HG03558 (cell line): ENCODE results near the gene LIMK1.
"Not testable (repeated sequence)": the region's sequence is repeated elsewhere in the genome, so short reads cannot be mapped to it uniquely, and the experiment has no call there.

Source experiments
- ATAC-seq: cut with Tn5 transposase; IDR thresholded peaks from one replicate; pipeline ENCODE4 v1.9.1; 2021; ENCODE audit warnings: moderate number of reproducible peaks; ENCODE audit not compliant: unreplicated experiment; ENCODE audit errors: extremely low read depth

Gene LIMK1

GRCh38 chr7:74119831-74120230 lies 36.2 kb downstream of the LIMK1 start:
- no peak for ATAC-seq

GRCh38 chr7:74121401-74122249 lies 38.0 kb downstream of the LIMK1 start:
- no peak for ATAC-seq

DNA sequence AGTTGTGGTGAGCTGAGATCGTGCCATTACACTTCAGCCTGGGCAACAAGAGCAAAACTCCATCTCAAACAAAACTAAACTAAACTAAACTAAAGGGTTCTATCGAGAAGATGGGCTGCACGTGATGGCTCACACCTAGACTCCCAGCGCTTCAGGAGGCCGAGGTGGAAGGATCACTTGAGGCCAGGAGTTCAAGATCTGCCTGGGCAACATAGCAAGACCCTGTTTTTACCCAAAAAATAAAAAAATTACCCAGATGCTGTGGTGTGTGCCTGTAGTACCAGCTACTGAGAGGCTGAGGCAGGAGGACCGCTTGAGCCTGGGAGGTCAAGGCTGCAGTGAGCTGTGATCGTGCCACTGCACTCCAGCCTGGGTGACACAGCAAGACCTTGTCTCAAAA lies 40.3 kb downstream of the LIMK1 start:
- not testable (repeated sequence) for ATAC-seq

GRCh38 chr7:74126220-74126880 lies 42.7 kb downstream of the LIMK1 start:
- no peak for ATAC-seq

DNA sequence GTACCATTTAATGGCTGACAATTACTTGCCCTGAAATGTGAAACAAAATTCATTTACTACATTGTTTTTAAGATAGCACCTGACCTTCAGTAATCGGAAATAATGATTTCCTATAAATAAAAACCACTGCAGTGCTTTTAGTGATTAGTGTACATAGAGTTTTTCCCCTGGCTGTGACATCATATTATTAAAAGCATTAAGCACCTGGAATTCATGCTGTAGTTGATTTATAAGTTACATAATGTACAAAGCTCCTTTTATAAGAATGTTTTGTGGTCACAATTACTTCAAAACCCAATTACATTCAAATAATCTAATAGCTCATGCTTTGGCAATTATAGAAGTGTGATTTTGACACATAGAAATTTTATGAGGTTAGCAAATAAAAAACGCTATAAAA lies 46.3 kb downstream of the LIMK1 start:
- no peak for ATAC-seq

GRCh38 chr7:74130518-74130917 lies 46.9 kb downstream of the LIMK1 start:
- no peak for ATAC-seq

GRCh38 chr7:74134117-74134620 lies 50.6 kb downstream of the LIMK1 start:
- ATAC-seq: no peak

GRCh38 chr7:74138334-74138867 lies 54.8 kb downstream of the LIMK1 start:
- no peak for ATAC-seq

DNA sequence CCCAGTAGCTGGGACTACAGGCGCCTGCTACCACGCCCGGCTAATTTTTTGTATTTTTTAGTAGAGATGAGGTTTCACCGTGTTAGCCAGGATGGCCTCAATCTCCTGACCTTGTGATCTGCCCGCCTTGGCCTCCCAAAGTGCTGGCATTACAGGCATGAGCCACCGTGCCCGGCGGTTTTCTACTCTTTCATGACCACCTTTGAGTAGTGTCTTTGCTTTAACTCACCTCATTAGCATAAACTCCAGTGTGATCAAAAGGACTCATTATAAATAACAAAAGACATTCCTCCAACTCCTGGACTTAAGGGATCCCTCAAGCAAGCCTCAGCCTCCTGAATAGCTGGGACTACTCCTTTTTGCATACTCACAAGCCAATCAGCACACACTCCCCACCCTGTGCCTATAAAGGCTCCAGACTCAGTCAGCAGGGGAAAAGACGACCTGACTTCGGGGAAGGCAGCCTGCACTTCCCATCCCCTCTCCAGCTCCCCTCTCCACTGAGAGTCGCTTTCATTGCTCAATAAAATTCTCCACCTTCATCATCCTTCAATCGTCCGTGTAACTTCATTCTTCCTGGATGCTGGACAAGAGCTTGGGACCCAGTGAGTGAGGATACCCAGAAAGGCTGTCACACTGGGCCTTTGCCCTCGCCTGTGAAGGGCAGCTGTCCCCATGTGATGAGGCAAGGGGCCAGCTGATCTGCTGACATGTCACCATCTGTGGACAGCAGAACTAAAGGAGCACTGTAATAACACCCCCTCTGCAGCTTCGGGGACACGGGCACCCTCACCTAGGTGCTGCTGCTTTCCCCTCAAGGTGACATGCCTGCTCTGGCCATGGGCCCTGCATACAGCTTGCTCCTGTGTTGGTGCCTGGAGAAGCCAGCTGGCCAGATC lies 55.6 kb downstream of the LIMK1 start:
- ATAC-seq: no peak

- ATAC-seq: no peak
Observed at GRCh38 chr7:74141705-74142104, 58.1 kb downstream of the LIMK1 start.

DNA sequence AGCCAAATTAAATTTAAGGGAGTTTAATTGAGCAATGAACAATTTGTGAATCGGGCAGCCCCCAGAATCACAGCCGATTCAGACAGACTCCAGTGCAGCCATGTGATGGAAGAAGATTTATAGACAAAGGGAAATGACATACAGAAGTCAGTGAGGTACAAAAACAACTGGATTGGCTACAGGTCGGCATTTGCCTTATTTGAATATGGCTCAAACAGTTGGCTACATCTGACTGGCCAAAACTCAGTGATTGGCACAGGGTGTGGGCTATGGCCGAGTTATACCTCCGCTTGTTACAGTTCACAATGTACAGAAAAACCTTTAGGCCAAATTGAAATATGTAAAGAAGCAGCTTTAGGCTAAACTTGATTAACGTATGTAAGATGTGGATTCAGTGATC lies 59.8 kb downstream of the LIMK1 start:
- no peak for ATAC-seq

GRCh38 chr7:74148491-74148890 lies 64.9 kb downstream of the LIMK1 start:
- ATAC-seq: no peak

DNA sequence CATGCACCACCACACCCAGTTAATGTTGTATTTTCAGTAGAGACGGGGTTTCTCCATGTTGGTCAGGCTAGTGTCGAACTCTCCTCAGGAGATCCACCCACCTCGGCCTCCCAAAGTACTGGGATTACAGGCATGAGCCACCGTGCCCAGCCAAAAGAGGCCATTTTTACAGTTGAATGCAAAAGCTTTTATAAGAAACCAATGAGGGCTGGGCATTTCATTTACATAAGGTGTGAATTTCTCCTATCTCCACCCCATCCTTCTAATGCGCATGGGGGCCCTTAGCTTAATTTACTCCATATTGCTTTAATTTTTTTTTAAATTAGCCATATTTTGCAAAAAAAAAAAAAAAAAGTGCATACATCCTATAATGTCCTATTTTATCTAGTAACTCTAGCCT lies 65.5 kb downstream of the LIMK1 start:
- no peak for ATAC-seq

DNA sequence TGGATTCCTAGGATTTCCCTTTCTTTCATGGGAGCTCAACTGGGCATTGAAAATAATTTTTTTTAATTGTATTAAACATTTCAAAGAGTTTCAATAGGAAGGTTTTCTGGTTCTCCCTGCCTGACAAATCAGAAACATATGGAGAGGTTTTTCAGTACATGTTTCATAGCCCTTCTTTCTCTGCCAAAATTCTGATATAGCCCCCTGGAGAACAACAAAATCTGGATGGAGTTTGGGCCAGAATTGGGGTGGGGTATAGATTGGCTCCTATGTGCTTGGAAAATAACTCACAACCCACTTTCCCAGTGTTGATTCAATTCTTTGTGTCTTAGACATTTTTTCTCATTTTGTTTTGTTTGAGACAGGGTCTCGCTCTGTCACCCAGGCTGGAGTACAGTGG lies 66.0 kb downstream of the LIMK1 start:
- no peak for ATAC-seq

- no peak for ATAC-seq
Observed at GRCh38 chr7:74153736-74154135, 70.1 kb downstream of the LIMK1 start.

GRCh38 chr7:74155810-74156395 lies 72.3 kb downstream of the LIMK1 start:
- ATAC-seq: no peak

GRCh38 chr7:74157605-74158004 lies 74.0 kb downstream of the LIMK1 start:
- no peak for ATAC-seq

DNA sequence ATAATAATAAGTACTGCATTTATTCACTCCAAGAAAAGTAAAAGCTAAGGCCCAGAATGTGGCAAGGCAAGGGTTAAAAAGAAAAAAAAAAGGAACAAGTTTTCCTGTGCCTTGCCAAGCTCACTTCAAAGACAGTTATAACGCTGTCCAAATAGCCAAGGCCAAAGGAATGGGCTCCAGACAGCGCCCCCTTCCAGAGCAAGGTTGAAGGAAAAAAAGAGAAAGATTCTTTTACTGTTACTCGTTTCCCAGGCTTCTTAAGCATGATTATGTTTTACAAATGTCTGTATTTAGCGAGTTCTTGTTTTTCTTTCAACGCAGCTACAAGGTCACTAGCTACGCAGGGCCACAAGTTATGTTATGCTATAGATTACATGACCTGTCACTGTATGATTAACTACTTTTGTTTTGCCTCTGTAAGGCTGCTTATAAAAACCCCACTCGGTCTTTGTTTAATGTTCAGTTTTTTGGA lies 81.4 kb downstream of the LIMK1 start:
- no peak for ATAC-seq

DNA sequence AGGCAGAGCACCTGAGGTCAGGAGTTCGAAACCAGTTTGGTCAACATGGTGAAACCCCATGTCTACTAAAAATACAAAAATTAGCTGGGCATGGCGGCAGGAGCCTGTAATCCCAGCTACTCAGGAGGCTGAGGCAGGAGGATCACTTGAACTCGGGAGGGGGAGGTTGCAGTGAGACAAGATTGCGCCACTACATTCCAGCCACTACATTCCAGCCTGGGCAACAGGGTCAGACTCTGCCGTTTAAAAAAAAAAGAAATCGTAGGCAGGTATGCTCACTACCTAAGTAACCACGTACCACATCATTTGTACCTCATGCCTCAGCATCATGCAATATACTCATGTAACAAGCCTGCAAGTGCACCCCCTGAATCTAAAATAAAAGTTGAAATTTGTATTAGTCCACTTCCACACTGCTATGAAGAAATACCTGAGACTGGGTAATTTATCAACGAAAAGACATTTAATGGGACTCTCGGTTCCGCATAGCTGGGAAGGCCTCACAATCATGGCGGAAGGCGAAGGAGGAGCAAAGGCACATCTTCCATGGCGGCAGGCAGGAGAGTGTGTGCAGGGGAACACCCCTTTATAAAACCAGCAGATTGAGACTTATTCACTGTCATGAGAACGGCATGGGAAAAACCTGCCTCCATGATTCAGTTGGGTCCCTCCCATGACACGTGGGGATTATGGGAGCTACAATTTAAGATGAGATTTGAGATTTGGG lies 82.4 kb downstream of the LIMK1 start:
- ATAC-seq: no peak
